DND-41 (cell line): Measurements from ENCODE around the gene SLC22A7.

Source experiments
- EZH2 ChIP-seq: IDR thresholded peaks from 3 replicates; pipeline ENCODE4 v1.6.1; 2012; ENCODE audit warnings: borderline replicate concordance, low read depth, mild to moderate bottlenecking, moderate library complexity, low read length, inconsistent platforms; ENCODE audit not compliant: severe bottlenecking
- TF ChIP-seq, protein P1 (sequence below): IDR thresholded peaks from 2 replicates; pipeline ENCODE4 v1.5.1; 2012; ENCODE audit warnings: borderline replicate concordance, low read length, moderate library complexity, mild to moderate bottlenecking; ENCODE audit not compliant: poor library complexity, severe bottlenecking; ENCODE audit errors: extremely low read depth

DNA sequence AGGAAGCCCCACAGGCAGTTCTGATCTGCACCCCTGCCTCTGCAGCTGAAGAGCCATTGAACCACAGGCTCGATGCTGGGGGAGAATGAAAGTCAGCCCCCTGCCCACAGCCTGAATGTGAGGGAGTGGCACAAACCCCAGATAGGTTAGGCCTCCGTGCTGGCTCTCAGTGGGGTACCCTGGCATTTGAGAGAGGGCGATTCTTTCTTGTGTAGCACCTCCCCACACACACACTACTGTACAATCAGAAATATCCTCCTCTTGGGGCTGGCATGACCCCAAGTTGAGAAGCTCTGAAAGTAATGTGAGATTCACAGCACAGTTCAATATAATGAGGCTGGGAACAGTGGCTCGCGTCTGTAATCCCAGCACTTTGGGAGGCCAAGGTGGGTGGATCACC is 36.9 kb upstream of the SLC22A7 start:
- TF ChIP-seq EZH2: no peak
- TF ChIP-seq, protein P1, sequence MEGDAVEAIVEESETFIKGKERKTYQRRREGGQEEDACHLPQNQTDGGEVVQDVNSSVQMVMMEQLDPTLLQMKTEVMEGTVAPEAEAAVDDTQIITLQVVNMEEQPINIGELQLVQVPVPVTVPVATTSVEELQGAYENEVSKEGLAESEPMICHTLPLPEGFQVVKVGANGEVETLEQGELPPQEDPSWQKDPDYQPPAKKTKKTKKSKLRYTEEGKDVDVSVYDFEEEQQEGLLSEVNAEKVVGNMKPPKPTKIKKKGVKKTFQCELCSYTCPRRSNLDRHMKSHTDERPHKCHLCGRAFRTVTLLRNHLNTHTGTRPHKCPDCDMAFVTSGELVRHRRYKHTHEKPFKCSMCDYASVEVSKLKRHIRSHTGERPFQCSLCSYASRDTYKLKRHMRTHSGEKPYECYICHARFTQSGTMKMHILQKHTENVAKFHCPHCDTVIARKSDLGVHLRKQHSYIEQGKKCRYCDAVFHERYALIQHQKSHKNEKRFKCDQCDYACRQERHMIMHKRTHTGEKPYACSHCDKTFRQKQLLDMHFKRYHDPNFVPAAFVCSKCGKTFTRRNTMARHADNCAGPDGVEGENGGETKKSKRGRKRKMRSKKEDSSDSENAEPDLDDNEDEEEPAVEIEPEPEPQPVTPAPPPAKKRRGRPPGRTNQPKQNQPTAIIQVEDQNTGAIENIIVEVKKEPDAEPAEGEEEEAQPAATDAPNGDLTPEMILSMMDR: no peak
